Stimulated activated CD4-positive, alpha-beta T cell treated with anti-CD3 and anti-CD28 coated beads, Interleukin-1b, Interleukin-23, amount 100 ng/mL, for 48 hours (primary cell): Measurements from ENCODE around the gene SYK.

Source experiments
- DNase-seq: peaks from one replicate; pipeline ENCODE4 v3.0.0-alpha.2; 2020

Gene SYK

DNA sequence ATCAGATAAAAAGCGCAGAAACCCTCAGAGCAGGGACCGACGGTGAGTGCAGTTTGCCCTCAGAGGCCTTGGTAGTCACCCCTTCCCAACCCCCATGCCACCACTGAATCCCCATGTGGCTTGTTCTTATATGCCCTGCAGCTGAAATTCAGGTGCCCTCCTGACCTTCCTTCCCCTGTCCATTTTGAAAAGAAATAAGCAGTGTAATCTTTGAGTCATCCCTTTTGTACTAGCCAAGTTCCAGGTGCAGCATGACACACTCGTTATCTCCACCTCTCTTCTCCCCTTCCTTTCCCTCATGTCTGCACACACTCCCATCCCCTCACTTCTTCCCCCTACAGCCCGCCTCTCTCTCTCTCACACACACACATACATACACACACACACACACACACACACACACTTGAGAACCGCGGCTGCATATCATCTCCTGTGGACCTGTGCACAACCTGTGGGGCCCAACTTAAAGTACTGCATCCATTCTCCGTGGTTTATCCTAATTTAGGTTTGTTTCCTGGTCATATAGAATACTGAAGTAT lies 53.1 kb downstream of the SYK start:
- DNase-seq: no peak

DNA sequence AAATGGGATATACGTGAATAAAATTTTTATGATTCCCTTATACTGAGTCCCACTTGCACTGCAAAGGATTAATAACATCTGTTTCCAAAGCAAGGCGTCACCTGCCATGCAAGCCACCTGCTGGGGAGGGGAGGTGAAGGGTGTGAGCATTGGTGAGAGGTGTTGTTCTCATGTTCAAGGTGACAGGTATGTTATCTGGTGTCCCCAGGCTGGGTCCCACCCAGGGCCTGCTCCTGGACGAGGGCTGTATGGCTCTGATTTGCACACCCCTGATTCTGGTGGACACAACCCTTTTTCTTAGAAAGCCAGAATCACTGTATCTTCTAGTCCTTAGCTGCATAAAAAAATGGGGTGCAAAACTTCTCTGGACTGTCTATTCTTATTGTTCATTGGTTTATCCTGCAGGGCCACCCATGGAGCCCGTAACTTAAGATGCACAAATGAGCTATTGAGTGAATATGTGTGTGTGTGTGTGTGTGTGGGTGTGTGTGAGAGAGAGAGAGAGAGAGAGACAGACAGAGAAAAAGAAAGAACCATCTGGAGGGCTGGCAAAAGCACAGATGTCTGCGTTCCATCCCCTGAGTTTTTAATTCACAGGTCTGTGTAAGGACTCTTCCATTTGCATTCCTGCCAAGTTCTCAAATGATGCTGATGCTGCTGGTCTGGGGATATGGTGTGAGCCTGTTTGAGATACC lies 53.7 kb downstream of the SYK start:
- DNase-seq: no peak

DNA sequence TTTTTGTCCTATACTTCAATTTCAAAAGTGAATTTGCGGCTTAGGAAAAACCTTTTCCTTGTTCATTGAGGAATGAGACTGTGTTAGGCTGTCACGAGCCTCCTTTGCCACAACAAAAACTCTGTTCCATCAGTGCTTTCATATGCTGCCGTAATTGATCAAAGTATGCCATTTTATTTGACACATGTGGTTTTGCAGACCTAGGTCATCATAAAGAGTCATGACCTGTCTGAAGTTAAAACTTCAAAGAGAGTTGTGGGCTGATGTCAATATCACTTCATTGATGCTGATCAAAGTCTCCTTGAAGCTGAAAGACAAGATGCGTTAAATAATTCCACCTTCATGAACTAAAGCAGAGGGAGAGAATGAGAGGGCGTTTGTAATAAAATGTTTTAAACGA lies 55.5 kb downstream of the SYK start:
- DNase-seq: no peak

DNA sequence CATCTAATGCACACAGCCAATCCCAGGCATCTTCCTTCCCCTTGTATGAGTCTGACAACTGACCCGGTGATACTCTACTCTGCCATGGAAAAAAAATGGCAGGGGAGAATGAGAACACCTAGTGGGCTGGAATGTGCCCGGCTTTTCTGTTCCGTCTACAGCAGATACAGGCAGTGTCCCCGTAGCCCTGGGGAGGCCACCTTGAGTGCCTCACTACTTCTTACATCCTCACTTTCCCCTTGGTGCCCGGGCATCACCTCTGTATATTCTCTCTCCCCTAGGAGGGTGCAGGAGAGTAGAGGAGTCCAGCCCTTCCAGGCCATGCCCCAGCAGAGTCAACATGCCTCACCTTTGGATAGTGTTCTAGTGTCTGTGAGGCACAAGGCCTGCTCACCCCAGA lies 56.2 kb downstream of the SYK start:
- no peak for DNase-seq

DNA sequence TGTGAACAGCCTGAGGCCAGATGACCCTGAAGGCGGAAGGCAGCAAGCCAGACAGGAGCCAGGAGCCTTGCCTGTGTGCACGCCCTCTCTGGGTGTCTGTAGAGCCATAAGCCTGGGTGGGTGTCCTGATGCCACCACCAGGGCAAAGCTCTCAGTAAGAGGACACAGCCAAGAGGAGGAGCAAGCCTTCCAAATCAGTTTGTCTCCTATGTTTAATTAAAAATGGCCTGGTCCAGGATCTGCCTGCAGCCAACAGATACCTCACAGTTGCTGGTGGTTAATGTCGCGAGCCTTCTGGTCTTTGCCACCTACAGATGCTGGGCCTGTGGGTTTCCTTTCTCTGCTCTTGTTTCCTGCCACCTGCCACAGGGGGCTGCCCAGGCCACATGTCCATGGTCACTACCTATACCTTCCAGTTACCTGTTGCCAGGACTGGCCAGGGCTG lies 56.9 kb downstream of the SYK start:
- DNase-seq: no peak

DNA sequence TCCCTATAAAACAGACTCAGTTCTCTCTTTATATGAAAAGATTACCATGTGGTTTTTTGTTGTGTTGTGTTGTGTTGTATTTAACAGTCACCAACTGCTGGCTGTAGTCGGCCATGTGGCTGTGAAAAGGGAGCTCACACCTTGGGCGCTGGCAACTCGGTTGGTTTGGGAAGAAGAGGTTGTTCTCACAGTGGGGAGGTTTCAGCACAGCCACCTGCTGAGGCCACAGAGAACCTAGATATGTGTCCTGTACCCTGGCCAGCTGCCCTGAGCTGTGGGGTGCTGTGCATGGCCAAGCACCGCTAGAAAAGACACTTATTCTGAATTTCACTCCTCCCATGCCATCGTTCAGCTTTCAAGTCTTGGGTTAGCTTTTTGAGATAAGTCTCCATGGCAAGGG lies 58.8 kb downstream of the SYK start:
- no peak for DNase-seq

DNA sequence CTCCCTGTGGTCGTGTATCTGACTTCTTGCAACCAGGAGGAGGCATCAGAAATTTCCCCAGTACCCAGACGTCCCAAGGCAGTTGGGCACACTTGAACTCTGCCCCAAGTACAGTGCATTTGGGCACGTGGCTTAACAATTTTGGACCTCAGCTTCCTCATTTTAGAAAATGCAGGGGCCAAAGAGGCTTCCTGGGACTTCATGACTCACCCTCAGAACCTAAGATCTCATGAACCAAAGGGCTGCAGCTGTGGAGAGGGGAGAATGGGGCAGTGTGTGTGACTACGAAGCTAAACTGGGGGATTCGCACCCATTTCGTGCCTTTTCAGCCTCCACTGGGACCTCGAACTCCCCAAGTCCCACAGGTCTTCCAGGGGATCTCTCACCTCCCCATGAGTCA lies 59.2 kb downstream of the SYK start:
- no peak for DNase-seq

DNA sequence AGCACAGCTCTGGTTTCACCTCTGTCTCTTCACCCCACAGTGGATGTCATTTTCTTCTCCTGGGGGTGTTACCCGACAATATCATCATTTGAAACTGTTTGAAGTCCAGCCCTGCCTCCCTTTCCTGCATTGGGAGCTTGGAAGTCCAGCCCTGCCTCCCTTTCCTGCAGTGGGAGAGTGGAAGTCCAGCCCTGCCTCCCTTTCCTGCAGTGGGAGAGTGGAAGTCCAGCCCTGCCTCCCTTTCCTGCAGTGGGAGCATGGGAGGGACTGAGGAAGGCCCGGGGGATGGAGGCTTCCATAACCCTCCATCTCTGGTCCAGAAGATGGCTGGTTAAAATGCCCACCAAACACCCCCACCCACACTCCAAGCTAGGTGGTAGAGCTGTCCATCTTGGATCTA lies 59.8 kb downstream of the SYK start:
- DNase-seq: no peak

DNA sequence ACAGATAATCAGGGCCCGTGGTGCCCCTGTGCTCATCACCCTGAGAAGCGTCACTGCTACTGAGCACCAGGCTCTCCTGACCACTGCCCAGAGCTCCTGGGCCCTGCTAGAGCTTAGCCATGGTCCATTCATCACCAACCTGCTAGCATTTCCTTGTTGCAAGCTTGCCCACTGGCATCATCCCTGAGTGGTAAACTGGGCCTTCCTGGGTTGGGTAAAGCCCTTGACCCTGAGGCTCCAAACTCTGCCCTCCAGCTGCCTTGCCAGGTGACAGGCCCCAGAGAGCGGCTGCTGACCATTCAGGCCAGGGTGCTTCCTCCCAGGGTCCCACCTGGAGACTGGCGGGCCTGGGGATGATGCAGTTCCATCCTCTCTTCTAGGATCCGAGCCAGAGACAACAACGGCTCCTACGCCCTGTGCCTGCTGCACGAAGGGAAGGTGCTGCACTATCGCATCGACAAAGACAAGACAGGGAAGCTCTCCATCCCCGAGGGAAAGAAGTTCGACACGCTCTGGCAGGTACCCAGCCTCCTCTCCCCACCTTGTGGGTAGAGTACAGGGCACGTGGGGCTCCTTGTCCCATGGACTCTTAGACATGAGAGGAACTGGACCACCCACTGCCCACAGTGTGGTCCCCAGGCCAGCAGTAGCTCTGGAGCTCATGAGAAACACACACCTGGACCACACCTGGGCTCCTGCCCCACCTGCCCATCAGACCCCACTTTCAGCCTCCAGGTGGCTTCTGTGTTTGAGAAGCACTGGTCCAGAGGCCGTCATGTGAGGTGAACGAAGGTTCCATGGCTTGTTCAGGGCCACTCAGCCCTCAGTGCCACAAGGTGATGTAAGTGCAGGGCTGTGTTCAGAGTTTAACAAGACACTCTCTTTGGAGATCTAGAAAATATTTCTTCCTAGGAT lies 60.5 kb downstream of the SYK start:
- DNase-seq: no peak

DNA sequence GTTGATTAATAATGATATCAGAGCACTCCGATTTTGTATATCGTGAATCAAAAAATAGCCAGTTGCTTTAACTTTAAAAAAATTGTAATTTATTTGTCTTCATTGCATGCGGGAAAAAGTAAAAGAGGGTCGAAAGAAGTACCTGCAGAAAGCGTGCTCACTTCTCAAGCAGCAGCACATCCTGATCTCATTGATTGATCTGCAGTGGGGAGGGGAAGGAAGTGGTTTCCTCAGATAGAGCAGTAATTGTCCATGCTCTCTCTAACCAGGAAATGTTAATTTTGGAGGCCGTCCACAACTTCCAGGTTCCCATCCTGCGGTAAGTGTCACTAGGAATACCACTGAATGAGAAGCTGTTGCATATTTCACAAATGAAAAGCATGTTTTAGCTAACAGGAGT lies 63.2 kb downstream of the SYK start:
- DNase-seq: no peak

DNA sequence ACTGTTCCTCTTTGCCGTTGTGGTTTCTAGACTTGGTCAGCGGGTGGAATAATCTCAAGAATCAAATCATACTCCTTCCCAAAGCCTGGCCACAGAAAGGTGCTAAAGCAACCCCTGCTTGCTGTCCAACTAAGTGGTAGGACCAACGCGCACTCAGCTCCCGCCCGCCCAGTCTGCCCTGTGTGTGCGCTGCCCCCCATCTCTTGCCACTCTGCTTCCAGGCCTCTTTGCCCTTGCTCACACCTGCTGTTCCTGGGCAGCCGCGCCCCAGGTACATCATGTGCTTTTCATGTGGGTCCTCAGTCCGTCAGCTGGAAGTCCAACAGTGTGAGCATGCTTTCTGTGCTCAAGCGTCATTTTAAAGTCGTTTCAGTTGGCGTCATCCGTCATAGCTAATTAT lies 65.5 kb downstream of the SYK start:
- DNase-seq: no peak

DNA sequence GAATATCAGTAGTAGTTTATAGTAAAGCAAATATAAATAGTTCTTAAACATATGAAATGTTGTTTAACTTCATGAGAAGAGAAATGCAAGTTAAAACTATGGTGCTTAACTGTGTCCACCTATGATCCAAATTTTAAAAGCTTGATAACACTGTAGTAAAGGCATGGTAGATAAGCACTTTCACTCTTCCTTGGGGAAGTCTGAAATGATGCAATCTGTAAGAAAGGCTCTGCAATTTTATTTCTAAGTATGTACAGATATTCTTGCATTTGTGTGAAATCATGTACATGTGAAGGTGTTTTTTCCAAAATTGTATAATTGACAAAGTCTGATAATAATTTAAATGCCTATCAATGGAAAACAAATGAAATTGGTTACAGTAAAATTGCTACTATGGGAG lies 66.9 kb downstream of the SYK start:
- DNase-seq: no peak

DNA sequence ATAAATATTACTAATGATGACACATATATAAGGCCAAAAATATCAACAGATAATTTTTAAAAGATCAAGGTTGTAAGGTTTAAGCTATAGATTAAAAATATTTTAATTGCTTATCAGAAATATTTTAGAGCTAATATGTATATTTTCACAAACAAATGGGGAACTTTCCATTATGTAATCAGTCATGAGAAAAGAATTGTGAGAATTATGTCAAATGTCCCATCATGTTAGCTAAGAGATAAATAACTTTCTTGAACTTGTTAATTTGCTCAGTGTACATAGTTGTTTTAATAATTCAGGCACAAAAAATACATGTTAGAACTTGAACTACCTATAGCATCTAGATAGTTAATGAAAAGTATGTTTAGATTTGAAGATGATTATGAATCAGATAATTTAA lies 67.7 kb downstream of the SYK start:
- DNase-seq: no peak

DNA sequence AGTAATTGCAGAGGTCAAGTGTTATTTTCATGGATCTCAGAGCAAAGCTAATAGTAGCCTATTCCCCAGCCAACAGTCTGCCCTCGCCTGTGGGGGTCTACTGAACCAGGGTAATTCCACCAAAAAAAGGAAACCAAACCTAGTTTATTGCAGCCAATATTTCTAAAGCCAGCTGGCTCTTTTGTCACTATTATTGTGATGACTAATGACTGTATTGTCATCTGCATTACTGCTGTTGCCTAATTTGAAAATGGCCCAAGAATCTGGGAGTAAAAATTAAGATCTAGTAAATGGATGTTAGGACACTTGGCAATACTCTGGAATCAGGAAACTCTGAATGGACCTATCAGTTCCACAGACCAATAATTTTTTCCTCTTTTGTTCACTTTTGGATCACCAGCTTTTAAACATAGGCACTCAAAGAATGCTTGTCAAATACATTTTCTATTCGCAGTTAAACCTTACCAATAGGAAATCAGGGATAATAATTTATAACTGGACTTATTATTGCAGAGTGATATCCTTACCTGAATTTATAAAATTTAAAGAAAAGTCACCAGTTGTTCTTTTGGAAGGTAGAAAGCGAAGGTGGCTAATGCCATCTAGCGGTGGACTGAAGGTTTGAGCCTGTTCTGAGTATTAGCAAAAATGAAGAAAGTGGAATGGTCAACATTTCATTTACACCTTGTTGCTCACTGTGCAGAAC lies 69.2 kb downstream of the SYK start:
- DNase-seq: peak; percentile 11

DNA sequence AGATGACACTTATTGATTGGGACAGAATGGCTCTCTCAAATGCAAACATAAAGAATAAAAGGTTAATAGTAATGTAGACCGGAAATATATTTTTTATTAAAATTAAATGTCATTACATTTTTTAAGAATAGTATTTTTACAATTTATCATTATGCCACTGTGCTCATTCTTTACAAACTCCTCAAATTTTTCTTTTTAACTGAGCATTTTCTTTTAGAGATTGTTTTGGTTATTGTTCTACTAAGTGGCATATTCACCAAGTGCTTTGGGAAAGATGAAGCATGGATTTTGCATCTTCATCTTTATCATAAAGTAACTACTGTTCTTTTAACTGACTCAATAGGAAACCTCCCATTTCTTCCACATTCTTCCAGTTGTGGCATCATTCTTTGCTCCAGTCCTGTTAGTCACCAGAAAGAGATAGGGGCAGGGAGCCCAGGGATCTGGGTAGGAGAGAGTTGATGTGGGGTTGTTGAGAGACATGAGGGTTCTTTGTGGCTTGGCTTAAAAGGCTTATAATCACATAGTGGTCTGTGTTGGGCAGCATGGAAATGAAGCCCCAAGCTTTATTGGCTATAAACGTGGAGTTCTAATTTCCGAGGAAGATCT lies 69.8 kb downstream of the SYK start:
- no peak for DNase-seq

DNA sequence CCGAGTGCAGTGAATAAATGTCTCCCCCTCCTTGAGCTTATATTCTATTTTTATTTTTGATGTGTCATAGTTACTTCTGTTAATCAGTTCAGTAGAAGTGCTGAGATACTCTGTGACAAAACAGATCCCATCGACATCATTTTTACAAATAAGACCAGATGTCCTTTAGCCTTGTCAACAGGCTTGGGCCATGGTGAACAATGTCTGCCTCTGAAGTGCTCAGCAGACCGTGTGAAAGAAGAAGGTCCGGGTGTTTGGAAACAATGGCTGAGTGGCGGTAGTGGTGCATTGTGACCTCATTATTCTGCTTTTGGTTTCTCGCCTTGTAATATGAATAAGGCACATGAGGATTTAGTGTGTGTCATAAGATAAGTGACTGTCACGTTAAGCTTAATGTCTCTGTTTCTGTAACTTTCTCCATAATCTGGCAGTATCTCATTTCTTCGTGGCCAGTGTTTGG lies 71.2 kb downstream of the SYK start:
- DNase-seq: no peak

DNA sequence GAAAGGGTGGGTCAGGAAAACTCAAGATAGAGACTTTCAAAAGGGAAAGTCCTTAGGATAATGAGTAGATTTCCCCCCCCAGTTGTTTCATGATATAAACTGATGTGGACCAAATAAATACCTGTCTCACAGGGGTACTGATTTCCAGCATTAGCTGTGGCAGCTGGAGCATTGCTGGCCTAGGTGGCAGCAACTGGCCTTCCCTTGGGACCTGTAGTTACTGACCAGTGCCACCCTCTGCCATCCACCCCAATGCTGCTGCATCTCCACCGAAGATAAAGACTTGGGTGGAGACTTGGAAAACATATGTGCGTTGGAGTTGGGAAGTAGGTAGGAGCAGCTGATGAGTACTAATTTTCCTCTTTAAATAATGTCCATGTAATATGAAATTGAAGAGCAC lies 71.8 kb downstream of the SYK start:
- DNase-seq: no peak

DNA sequence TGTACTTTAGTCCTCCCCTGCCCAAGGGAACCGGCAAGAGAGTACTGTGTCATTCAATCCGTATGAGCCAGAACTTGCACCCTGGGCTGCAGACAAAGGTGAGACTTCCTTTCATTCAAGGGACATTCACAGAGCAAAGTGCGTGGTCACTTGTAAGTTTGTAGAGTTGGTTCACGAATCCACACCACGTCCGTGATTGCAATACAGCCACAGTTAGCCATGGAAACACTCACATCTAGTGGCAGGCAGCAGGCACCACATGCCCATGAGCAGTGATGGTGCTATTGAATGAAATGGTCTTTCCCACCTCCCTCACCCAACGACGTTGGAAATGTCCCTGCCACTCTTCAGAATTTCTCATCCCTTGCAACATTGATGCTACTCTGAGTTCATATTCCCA lies 72.6 kb downstream of the SYK start:
- DNase-seq: no peak

DNA sequence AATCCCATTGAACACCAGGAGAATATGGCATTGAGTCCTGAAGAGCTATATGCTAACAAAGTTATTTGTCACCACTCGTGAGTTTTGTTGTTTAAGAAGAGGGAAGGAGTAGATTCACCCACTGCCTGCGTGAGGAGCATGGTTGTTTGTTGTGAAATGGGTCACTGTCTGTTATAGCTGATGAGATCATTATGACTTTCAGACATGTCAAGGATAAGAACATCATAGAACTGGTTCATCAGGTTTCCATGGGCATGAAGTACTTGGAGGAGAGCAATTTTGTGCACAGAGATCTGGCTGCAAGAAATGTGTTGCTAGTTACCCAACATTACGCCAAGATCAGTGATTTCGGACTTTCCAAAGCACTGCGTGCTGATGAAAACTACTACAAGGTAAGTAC lies 76.9 kb downstream of the SYK start:
- DNase-seq: no peak

DNA sequence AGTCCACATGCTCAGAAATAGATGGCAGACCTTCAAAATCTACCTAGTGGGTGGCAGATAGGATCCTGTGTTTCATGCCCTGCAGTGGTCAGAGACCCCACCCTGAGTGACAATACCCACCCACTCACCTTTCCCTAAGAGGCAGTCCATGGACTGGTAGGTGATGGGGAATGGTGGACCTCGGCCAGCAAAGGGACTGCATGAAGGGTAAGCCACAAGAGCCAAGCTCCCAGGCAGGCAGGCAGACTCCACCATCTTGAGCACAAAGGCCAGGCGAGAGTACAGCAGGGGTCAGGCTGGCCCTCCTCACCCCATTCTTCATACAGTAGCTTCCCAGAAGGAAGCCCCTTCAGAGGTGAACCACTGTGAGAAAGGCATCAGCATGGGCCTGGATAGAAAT lies 78.4 kb downstream of the SYK start:
- DNase-seq: no peak

DNA sequence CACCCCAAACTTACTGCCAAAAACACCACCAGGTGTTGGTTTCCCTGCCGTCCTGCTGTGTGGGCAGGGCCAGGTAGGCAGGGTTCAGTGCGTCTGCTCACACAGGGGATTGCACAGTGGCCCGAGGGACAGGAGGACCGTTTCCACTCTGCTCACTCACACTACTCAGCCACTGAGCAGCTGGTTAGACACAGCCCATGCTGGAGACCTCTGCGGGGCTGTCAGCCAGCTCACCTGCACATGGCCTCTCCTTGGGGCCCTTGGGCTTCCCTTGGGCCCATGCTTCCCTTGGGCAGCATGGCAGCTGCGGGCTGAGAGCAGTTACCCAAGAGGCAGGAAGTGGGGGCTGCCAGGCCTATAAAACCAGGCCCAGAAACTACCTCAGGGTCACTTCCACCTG lies 79.0 kb downstream of the SYK start:
- no peak for DNase-seq

DNA sequence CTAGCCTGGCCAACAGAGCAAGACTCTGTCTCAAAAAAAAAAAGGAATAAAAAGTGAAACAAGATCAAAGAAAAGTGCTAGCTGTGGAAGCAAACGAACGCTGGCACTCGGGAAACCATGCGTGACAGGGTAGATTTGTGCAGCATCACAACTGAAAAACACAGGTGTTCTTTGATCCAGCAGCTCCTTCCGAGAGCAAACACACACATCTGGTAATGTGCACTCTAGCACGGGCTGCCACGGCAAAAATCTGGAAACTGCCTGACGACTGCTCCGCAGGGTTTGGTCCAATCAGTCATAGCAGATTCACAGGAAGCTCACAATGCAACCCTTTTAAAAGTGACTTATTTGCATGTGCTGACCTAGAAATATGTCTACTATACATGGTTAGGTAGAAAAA lies 80.0 kb downstream of the SYK start:
- no peak for DNase-seq

DNA sequence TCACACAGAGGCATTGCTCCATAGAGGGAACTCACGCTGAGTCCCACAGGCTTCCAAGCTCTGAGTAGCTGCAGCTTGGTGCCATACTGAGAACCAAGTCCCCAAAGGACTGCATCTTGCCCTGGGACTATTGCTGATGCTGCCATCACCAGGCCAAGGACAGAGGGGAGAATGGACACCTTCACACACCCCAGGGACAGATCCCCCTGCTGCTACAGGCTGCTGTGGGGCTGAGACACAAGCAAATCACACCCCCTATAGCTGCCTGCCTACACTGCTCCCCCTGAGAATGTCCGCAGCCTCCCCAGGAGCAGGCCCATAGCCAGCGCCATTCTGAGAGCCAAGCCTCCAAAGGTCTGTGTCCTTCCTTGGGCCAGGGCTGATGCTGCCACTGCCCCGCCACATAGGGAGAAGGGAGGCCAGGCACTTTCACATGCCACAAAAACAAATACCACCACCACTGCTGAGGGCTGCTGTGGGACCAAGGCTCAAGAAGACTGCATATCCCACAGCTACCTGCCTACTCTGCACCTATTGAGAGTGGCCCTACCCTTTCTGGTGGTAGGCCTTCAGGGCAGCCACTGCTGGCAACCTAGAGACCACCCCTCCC lies 81.5 kb downstream of the SYK start:
- DNase-seq: no peak
